B cell (primary cell): Measurements from ENCODE around the gene KRTAP20-4.

Experiments used
- EZH2 ChIP-seq: IDR thresholded peaks from 2 replicates; pipeline ENCODE4 v1.6.1; 2012; ENCODE audit warnings: borderline replicate concordance, low read depth, mild to moderate bottlenecking, moderate library complexity, low read length; ENCODE audit not compliant: insufficient read depth, poor library complexity, severe bottlenecking
- TF ChIP-seq, protein P1 (sequence below): fragments of 200-600 bp; IDR thresholded peaks from one replicate; pipeline ENCODE4 v1.8.0; 2022; ENCODE audit warnings: antibody characterized with exemption, mild to moderate bottlenecking

GRCh38 chr21:30628109-30628508, 7.7 kb downstream of the KRTAP20-4 start:
- TF ChIP-seq, protein P1, sequence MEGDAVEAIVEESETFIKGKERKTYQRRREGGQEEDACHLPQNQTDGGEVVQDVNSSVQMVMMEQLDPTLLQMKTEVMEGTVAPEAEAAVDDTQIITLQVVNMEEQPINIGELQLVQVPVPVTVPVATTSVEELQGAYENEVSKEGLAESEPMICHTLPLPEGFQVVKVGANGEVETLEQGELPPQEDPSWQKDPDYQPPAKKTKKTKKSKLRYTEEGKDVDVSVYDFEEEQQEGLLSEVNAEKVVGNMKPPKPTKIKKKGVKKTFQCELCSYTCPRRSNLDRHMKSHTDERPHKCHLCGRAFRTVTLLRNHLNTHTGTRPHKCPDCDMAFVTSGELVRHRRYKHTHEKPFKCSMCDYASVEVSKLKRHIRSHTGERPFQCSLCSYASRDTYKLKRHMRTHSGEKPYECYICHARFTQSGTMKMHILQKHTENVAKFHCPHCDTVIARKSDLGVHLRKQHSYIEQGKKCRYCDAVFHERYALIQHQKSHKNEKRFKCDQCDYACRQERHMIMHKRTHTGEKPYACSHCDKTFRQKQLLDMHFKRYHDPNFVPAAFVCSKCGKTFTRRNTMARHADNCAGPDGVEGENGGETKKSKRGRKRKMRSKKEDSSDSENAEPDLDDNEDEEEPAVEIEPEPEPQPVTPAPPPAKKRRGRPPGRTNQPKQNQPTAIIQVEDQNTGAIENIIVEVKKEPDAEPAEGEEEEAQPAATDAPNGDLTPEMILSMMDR = no peak
- no peak for TF ChIP-seq EZH2
